ENCODE data around the gene SLX4IP.
A peak's percentile ranks its signal among the peaks of the same experiment; 100 is the strongest.

The SLX4IP gene

GRCh38 chr20:10462516-10462915, 27.4 kb downstream of the SLX4IP start:
- Histone ChIP-seq H3K4me2 (ENCODE audit: low read length, poor library complexity, severe bottlenecking) (no peak overlapping the region), H2BK120ac (ENCODE audit: low read depth, low read length) (no peak overlapping the region), H3K9me3 (ENCODE audit: control insufficient read depth, low read length) (peaks cover 11% of the 10 kb centered on the region), H3K27ac (ENCODE audit: low read length, poor library complexity, severe bottlenecking) (no peak overlapping the region), H3K14ac (ENCODE audit: low read length in 2 of 2) (no peak overlapping the region), H2BK5ac (ENCODE audit: low read depth, low read length, poor library complexity, severe bottlenecking) (no peak overlapping the region), H2BK12ac (ENCODE audit: low read length in 2 of 2) (no peak overlapping the region), H2AK5ac (ENCODE audit: low read length, severe bottlenecking) (no peak overlapping the region), H3K9ac (ENCODE audit: low read length) (no peak overlapping the region), H4K91ac (ENCODE audit: low read length) (no peak overlapping the region), H3K23ac (ENCODE audit: low read length in 2 of 2) (no peak overlapping the region), H3K18ac (ENCODE audit: low read depth in 1 of 2, low read length in 2 of 2) (no peak overlapping the region), H3K4me3 (ENCODE audit: insufficient read depth in 1 of 2, low read depth in 1 of 2, low read length in 2 of 2) (no peak overlapping the region), H3K4me1 (ENCODE audit: control insufficient read depth, insufficient read depth, low read depth, low read length) (no peaks in the 10 kb centered on the region), H3K79me1 (replicated peaks; ENCODE audit: low read length, poor library complexity, severe bottlenecking) (peaks cover 36% of the 10 kb centered on the region), H2BK15ac (ENCODE audit: low read depth, poor library complexity, severe bottlenecking) (no peak overlapping the region), H3K4ac (ENCODE audit: low read depth in 1 of 2, low read length in 2 of 2) (no peak overlapping the region), H3K36me3 (ENCODE audit: control insufficient read depth in 1 of 2, insufficient read depth in 2 of 2, low read depth in 1 of 2, low read length in 2 of 2) (peaks cover 0 to 4% of the 10 kb centered on the region in 2 experiments), H4K8ac (ENCODE audit: low read length) (no peak overlapping the region), H2AFZ (ENCODE audit: low read depth, low read length) (no peak overlapping the region), H3K27me3 (ENCODE audit: control insufficient read depth in 1 of 2, insufficient read depth in 1 of 2, low read length in 2 of 2) (no peaks in the 10 kb centered on the region)
- no peak for DNase-seq

GRCh38 chr20:10463622-10464021, 28.5 kb downstream of the SLX4IP start:
- H3K9ac ChIP-seq (ENCODE audit: low read length), result no peak overlapping the region
- H2AK5ac ChIP-seq (ENCODE audit: low read length, severe bottlenecking), result no peak overlapping the region
- peaks cover 0 to 2% of the 10 kb centered on the region in 2 experiments for H3K36me3 ChIP-seq (ENCODE audit: control insufficient read depth in 1 of 2, insufficient read depth in 2 of 2, low read depth in 1 of 2, low read length in 2 of 2)

DNA sequence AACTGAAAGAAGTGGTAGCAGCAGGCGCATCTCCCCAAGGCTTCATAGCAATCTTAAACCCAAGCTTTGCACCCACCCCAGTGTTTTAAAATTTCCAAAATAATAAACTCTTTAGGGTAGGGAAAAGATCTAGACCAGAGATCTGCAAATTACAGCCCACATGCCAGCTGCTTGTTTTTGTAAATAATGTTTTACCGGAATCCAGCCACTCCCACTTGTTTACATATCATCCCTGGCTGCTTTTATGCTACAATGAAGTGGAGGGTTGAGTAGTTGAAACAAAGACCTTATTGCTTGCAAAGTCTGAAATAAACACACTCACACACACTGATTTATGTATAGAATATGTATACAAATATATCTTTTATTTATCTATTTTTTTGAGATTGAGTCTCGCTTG, 30.0 kb downstream of the SLX4IP start:
- Histone ChIP-seq H3K27ac (ENCODE audit: low read length, poor library complexity, severe bottlenecking) (no peak overlapping the region), H3K9me3 (ENCODE audit: control insufficient read depth, low read length) (peaks cover 5% of the 10 kb centered on the region), H2AFZ (ENCODE audit: low read depth, low read length) (no peak overlapping the region), H2BK12ac (ENCODE audit: low read length in 2 of 2) (no peak overlapping the region), H2BK120ac (ENCODE audit: low read depth, low read length) (peak overlapping the region; percentile 0), H3K79me1 (replicated peaks; ENCODE audit: low read length, poor library complexity, severe bottlenecking) (peaks cover 39% of the 10 kb centered on the region), H3K18ac (ENCODE audit: low read depth in 1 of 2, low read length in 2 of 2) (no peak overlapping the region), H3K23ac (ENCODE audit: low read length in 2 of 2) (no peak overlapping the region), H3K4me1 (ENCODE audit: control insufficient read depth, insufficient read depth, low read depth, low read length) (no peaks in the 10 kb centered on the region), H3K36me3 (ENCODE audit: control insufficient read depth in 1 of 2, insufficient read depth in 2 of 2, low read depth in 1 of 2, low read length in 2 of 2) (peaks cover 0 to 2% of the 10 kb centered on the region in 2 experiments), H3K4ac (ENCODE audit: low read depth in 1 of 2, low read length in 2 of 2) (no peak overlapping the region), H3K14ac (ENCODE audit: low read length in 2 of 2) (no peak overlapping the region), H3K27me3 (ENCODE audit: control insufficient read depth in 1 of 2, insufficient read depth in 1 of 2, low read length in 2 of 2) (no peaks in the 10 kb centered on the region), H2BK5ac (ENCODE audit: low read depth, low read length, poor library complexity, severe bottlenecking) (no peak overlapping the region), H3K4me3 (ENCODE audit: insufficient read depth in 1 of 2, low read depth in 1 of 2, low read length in 2 of 2) (no peak overlapping the region), H4K91ac (ENCODE audit: low read length) (no peak overlapping the region), H4K8ac (ENCODE audit: low read length) (peak overlapping the region; percentile 24), H3K4me2 (ENCODE audit: low read length, poor library complexity, severe bottlenecking) (no peak overlapping the region), H3K9ac (ENCODE audit: low read length) (no peak overlapping the region), H2BK15ac (ENCODE audit: low read depth, poor library complexity, severe bottlenecking) (no peak overlapping the region), H2AK5ac (ENCODE audit: low read length, severe bottlenecking) (no peak overlapping the region)
- WGBS, result 100% methylated on average over 1 of the region's 3 CpGs
- no peak for DNase-seq

More at GRCh38 chr20:10463622-10464021, 28.5 kb downstream of the SLX4IP start:
- no peak overlapping the region for H3K4me3 ChIP-seq (ENCODE audit: insufficient read depth in 1 of 2, low read depth in 1 of 2, low read length in 2 of 2)
- DNase-seq, result no peak
- H2BK5ac ChIP-seq (ENCODE audit: low read depth, low read length, poor library complexity, severe bottlenecking), result no peak overlapping the region
- no peak overlapping the region for H3K27ac ChIP-seq (ENCODE audit: low read length, poor library complexity, severe bottlenecking)
- H3K14ac ChIP-seq (ENCODE audit: low read length in 2 of 2), result no peak overlapping the region
- no peaks in the 10 kb centered on the region for H3K4me1 ChIP-seq (ENCODE audit: control insufficient read depth, insufficient read depth, low read depth, low read length)
- H2BK120ac ChIP-seq (ENCODE audit: low read depth, low read length), result no peak overlapping the region
- WGBS, result 78% methylated on average over 2 of the region's 2 CpGs
- H3K27me3 ChIP-seq (ENCODE audit: control insufficient read depth in 1 of 2, insufficient read depth in 1 of 2, low read length in 2 of 2), result no peaks in the 10 kb centered on the region
- H3K18ac ChIP-seq (ENCODE audit: low read depth in 1 of 2, low read length in 2 of 2), result no peak overlapping the region
- peaks cover 5% of the 10 kb centered on the region for H3K9me3 ChIP-seq (ENCODE audit: control insufficient read depth, low read length)
- no peak overlapping the region for H3K23ac ChIP-seq (ENCODE audit: low read length in 2 of 2)
- H3K79me1 ChIP-seq (replicated peaks; ENCODE audit: low read length, poor library complexity, severe bottlenecking), result peaks cover 31% of the 10 kb centered on the region
- no peak overlapping the region for H2AFZ ChIP-seq (ENCODE audit: low read depth, low read length)
- no peak overlapping the region for H3K4me2 ChIP-seq (ENCODE audit: low read length, poor library complexity, severe bottlenecking)
- no peak overlapping the region for H2BK12ac ChIP-seq (ENCODE audit: low read length in 2 of 2)
- no peak overlapping the region for H3K4ac ChIP-seq (ENCODE audit: low read depth in 1 of 2, low read length in 2 of 2)
- H2BK15ac ChIP-seq (ENCODE audit: low read depth, poor library complexity, severe bottlenecking), result no peak overlapping the region
- H4K8ac ChIP-seq (ENCODE audit: low read length), result no peak overlapping the region
- H4K91ac ChIP-seq (ENCODE audit: low read length), result no peak overlapping the region

DNA sequence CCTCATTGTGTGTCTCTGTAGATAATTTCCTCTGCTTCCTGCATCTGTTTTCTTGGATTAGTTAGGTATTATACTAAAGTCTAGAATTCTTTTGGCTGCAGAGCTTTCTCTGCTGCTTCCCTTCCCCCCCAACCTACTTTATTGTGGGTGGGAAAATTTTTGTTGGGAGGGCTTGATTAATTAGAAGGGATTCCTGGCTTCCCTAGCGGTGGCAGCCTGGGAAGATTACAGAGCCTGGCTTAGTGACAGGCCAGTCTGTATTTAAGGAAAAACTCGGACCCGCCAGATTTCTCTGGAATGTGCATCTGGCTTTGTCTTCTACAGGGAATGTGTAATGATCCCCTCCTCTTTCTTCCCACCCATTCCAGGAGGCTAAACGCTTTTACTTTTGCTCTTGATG, 31.2 kb downstream of the SLX4IP start:
- Histone ChIP-seq H2BK15ac (ENCODE audit: low read depth, poor library complexity, severe bottlenecking) (no peak overlapping the region), H3K23ac (ENCODE audit: low read length in 2 of 2) (no peak overlapping the region), H2BK120ac (ENCODE audit: low read depth, low read length) (peak overlapping the region; percentile 5), H3K36me3 (ENCODE audit: control insufficient read depth in 1 of 2, insufficient read depth in 2 of 2, low read depth in 1 of 2, low read length in 2 of 2) (peaks cover 0 to 2% of the 10 kb centered on the region in 2 experiments), H3K4me2 (ENCODE audit: low read length, poor library complexity, severe bottlenecking) (peak overlapping the region; percentile 47), H3K9ac (ENCODE audit: low read length) (peak overlapping the region; percentile 51), H3K4ac (ENCODE audit: low read depth in 1 of 2, low read length in 2 of 2) (no peak overlapping the region), H3K14ac (ENCODE audit: low read length in 2 of 2) (no peak overlapping the region), H4K91ac (ENCODE audit: low read length) (no peak overlapping the region), H2AFZ (ENCODE audit: low read depth, low read length) (no peak overlapping the region), H3K27ac (ENCODE audit: low read length, poor library complexity, severe bottlenecking) (no peak overlapping the region), H3K27me3 (ENCODE audit: control insufficient read depth in 1 of 2, insufficient read depth in 1 of 2, low read length in 2 of 2) (no peaks in the 10 kb centered on the region), H3K18ac (ENCODE audit: low read depth in 1 of 2, low read length in 2 of 2) (peak overlapping the region in 1 of 2 experiments; percentile 21), H2BK5ac (ENCODE audit: low read depth, low read length, poor library complexity, severe bottlenecking) (peak overlapping the region; percentile 66), H3K79me1 (replicated peaks; ENCODE audit: low read length, poor library complexity, severe bottlenecking) (peaks cover 31% of the 10 kb centered on the region), H4K8ac (ENCODE audit: low read length) (peak overlapping the region; percentile 72), H3K9me3 (ENCODE audit: control insufficient read depth, low read length) (peaks cover 5% of the 10 kb centered on the region), H3K4me1 (ENCODE audit: control insufficient read depth, insufficient read depth, low read depth, low read length) (no peaks in the 10 kb centered on the region), H3K4me3 (ENCODE audit: insufficient read depth in 1 of 2, low read depth in 1 of 2, low read length in 2 of 2) (no peak overlapping the region), H2BK12ac (ENCODE audit: low read length in 2 of 2) (no peak overlapping the region), H2AK5ac (ENCODE audit: low read length, severe bottlenecking) (no peak overlapping the region)
- WGBS, result 5% methylated on average over 3 of the region's 4 CpGs
- peak; percentile 28 for DNase-seq
